Measurements from ENCODE around the gene CA5A.
A peak's percentile ranks its signal among the peaks of the same experiment; 100 is the strongest.
"Not testable (repeated sequence)": the region's sequence is repeated elsewhere in the genome, so short reads cannot be mapped to it uniquely, and the experiment has no call there.

Gene CA5A

DNA sequence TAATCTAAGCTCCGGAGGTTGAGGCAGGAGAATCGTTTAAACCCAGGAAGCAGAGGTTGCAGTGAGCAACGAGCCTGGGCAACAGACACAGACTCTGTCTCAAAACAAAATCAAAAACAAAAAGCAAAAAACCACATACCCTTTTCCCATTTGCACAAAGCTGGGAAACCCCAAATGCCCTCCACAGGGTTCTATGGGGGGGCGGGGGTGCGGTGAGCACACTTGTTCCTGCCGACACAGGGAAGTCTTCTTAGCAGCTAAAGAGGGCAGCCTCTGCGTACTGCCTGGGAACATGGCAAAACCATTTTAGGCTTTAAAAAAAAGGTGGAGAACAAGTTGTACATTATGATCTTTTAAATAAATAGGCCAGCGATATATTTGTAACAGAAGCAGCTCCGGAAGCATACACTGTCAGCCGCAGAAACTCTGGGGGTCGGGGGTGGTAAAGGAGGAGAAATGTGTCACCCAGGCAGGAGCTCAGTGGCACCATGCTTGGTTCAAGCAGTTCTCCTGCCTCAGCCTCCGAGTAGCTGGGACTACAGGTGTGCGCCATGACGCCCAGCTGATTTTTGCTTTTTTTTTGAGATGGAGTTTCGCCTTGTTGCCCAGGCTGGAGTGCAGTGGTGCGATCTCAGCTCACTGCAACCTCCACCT is 70.3 kb downstream of the CA5A start:
- DNase-seq (ENCODE audit: low read depth): not testable (repeated sequence)

DNA sequence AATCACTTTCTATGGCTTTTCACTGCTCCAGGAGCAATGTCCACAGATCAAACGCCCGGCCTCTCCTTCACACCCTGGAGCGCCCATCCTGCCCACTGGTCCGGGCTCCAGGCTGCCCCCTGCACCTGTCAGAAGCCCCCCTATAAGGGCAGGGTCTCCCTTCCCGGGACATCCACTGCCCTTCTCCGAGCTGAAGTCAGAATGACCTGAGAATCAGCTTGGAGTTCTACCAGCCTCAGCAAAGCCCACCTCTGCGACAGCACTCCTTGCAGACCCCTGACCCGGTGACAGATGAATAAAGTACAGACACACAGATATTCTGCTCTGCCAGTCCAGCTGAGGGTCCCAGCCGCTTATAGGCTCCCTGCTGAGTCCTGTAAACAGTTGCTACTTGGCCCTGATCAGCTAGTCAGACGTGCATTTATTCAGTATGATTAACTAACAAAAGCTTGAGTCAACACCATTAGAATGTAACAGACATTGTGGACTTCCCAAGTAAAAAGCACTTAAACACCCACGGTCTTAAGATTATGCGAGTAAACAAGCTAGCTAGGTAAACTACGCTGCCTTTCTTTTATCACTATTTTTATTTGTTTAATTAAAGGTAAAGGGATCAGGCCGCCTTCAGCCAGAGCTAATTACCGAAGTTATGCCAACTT is 71.9 kb downstream of the CA5A start:
- DNase-seq (ENCODE audit: low read depth): no peak

DNA sequence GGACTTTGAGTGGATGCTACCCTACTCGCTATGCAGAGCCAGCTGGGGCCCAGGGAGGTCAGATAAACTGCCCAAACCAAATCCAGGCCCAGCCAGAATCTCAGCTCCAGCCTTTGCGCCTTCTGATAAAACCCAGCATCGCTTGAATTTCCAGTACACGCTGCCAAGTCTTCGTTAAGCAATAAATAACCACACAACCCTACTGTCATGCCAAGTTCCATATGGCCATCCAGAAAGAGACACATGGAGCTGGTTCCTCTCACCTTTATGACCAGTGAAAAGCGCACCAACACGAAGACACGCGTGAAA is 73.0 kb downstream of the CA5A start:
- not testable (repeated sequence) for DNase-seq (ENCODE audit: low read depth)

DNA sequence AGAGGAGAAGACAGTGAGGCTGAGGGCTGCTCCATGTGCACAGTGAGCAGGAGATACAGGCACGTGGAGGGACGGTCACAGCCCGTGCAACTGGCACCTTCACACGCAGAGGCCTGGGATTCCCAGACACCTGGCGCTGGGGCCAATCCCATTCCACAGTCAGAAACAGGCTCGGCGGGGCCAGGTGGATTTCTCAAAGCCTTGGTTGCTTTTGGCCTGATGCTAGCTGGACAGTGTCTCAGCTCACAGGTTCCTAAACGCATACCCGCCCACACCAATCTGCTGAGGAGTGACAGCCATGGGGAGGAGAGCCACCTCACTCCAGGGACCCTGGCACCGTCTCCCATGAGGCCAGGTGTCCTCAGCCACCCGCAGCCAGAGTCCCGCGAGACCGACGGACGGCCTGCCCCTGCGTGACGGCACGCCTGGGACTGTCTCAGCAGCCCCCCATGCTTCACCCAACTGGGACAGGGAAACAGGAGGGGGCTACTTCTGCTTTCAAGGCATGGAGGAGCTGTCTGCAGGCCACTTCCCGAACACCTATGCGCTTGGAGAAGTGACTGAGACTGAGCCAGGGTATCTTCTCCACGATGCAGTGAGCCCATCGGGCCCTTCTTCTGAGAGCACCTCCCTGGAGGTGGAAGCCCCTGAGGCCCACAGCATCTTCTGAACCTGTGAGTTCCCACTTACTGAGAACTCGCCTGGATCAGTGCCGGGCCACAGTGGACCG is 73.6 kb downstream of the CA5A start:
- not testable (repeated sequence) for DNase-seq (ENCODE audit: low read depth)

DNA sequence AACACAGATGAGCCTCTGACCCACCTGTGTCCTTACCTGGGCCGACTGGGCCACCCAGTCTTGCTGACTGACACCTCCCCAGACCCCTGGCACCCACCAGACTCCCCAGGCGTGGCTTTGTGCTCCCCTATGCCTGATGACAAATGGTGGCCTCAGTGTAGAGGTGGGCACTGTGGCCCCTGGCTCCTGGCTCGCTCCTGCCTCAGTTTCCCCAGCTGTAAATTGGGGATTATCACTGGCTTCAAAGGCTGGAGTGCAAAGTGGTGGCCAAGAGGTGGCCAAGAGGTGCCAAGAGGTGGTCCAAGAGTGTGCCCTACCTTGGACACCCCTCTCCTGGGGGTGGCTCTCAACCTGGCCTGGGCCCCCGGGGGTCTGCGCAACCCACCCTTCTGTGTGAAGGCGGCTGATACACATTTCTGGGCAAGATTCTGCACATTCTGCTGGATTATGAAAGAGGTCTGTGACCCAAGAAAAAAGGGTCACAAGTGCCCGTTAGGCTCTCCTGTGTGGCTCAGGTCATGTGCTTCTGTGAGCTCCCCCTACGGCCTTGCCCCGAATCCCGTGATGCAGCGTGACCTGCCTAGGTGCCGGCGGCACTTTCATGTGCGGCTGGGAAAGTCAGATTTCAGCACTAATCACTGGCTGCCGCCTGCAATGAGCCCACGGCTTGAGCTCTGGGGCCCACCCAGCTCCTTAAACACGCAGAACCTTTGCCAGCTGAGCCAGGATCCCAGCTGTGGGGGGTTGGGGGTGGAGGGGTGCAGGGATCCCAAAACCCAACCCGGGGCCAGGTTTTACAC is 74.8 kb downstream of the CA5A start:
- not testable (repeated sequence) for DNase-seq (ENCODE audit: low read depth)

DNA sequence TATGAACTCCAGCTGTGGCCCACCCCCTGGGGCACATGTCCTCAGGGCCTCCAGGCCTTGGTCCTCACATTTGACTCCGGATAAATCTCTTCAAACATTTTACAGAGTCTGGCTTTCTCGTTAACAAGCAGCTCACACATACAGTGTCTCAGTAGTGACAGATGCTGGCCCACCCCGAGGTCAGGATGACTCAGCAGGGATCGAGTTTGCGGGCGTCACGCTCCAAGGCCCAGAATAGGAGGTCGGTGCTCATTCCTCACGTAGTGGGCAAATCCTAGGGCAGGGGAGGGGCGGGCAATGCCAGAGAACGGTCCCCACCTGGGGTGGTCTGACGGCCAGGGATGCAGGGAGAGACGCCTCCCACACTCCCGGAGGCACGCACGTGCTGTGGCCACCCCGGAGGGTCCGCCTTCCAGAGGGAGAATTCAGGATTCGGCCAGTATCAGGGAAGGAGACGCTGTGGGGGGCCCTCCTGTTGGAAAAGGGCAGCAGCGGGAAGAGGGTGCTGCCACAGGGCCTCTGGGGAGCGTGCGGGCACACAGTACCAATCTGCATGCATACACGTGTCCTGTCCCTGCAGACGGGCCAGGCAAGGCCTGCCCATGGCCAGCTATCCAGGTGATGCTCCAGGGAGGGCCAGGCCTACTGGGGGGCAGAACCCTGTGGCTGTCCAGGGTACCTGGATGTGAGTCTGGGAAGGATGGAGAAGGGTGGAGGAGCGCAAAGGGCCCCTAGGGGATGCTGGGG is 75.6 kb downstream of the CA5A start:
- peak; percentile 37 for DNase-seq (ENCODE audit: low read depth)

DNA sequence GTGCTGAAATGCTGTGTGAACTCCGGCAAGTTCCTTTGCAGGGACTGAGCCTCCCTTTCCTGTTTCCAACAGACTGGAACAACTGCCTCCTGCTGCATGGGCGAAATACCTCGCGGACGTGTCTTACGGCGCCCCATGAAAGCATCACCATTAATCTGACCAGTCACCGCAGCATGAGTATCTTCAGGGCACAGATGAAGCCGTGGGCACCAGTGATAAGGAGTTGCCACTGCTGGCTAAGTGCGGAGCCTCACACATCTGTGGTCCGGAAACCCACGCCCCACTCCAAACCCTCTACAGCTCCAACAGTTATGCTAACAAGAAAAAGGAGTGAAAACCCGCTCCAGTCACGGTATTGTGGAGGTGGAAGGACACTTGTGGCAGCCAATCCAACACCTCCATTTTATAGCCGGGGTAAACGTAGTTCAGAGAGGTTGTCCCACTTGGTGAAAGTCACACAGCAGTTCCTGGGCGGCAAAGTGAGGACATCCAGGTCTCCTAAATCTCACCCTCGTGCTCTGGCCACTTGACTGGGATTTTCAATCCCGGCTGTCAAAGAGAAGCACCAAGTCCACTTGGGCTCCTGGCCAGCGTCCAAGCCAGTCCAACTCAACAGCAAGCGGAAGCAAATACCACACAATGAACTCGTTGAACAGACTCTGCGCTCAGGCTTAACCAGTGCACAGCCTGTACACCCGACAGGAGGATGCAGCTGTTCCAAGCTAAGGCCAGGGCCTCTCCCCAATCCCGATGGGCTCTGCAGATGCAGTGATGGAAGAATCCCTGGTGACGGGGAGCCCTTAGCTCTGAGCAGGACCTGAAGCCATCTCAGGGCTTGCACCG is 78.0 kb downstream of the CA5A start:
- not testable (repeated sequence) for DNase-seq (ENCODE audit: low read depth)

DNA sequence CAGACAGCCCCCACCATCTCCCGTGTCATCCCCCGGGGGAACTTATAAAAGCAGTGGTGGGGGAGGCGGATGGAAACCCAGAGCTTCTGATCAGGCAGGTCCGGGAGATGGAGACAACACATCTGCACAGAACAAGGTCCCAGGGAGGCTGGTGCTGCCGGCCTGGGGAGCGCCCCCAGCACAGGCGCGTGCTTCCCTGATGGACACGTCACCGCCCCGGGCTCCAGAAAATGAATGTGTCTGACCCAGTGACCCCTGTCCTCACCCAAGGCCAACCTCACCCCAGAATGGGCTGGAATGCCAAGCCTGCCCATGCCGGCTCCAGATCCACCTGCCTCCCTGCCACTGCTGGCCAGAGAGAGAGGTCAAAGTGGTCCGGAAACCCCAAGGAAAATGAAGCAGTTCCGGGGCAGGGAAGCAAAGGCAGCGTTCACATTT is 79.5 kb downstream of the CA5A start:
- no peak for DNase-seq (ENCODE audit: low read depth)

DNA sequence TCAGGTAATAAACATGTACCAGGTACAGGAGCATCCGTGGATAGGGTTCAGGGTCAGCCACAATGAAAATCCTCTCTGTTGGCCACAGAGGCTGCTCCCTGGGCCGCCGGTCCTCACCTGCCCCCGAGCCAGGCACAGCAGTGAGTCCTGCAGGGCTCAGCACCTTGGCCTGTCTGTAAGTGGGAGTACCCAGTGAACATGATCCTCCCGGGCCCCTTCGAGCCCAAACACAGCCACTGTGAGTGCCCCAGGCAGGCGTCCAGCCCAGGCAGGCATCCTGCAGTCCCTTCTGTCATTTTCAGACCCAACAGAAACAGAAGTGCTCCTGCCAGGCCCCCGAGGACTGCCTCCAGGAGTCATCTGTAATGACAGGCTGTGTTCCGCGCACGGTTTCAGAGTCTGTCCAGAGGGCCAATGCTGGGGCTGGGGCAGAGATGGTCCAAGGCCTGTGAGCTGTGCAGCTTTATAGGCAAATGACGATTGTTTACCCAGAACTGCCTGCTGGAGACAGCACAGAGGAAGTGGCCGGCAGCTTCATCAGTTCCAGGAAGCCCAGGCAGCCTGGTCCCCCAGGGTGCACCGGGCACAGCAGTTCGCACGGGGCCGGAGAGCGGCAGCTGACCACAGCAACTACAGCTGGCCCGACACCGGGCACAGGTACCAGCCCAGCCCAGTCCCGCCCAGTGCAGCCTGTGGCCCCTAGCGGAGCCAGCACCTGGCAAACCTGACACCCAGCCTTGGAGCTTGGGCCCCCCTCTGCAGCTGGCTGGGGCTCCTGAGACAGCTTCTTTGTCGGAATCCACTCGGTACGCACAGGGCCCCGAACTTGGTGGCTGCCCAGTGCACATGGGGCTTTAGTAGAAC is 80.2 kb downstream of the CA5A start:
- DNase-seq (ENCODE audit: low read depth): no peak

DNA sequence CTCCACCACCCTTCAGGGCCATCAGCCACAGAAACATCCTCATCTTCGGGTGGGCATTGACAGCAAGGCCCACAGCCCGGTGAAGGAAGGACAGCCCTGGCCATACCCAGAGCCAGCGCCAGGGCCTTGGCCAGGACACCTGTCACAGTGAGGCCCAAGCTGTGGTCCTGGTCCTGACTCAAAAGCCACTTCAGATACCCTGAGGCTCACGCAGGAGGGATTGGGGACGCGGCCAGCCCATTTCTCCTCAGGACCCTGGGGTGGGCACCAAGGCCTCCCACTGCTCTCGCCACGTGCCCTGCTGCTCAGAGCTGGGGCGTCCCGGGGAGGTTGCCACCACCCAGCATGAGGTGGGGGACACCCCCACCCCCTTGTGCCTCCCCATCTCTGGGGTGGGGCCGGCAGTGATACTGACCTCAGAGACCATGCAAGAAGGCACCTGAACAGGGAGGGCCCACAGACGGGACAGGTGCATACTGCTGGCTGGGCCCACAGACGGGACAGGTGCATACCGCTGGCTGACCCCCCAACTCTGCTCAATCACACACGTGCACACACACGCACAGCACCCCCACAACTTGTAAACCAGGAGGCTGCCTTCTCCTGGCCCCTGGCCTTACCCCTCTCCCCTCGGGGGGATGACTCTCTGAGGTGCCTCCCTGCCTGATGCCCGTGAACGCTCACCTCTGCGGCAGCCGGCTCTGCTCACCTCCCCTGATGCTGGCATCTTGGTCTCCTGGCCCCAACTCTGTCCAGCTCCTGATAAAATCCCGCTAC is 81.2 kb downstream of the CA5A start:
- DNase-seq (ENCODE audit: low read depth): no peak

DNA sequence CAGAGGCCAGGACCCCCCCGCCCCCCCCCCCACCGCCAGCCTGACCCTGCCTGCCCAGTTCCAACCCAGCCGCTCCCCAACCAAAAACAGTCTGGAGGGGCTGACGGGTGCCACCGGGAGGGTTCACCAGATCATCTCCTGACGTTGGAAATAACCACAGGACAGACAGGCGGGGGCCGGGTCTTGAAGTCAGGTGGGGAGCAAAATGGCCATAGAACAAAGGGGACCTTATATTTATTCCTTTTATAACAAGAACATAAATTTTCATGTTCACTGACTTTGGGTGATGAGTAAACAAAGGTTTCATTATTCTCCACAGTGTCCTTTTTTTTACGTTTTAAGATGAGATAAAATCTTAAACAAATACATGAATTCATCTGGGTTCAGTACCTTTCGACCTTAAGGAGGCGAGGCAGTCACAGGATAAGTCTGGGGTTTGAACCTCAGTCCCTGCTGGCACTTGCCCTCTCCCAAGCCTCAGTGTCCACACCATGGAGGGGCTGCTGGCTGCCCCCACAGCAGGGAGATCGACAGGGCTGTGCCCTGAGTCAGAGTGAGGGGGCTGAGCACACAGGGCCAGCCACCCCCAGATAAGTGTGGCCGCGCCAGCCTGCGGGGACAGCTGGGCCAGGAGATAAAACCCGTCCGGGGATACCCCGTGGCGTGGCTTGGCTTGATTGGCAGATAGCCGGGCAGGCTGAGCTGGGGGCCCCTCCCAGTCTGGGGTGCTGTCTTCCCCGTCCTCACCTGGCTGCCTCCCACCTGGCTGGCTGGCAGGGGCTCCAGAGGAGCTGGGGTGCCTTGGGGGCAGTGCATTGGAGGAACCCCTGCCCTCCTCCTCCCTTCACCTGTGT is 82.0 kb downstream of the CA5A start:
- DNase-seq (ENCODE audit: low read depth): no peak

DNA sequence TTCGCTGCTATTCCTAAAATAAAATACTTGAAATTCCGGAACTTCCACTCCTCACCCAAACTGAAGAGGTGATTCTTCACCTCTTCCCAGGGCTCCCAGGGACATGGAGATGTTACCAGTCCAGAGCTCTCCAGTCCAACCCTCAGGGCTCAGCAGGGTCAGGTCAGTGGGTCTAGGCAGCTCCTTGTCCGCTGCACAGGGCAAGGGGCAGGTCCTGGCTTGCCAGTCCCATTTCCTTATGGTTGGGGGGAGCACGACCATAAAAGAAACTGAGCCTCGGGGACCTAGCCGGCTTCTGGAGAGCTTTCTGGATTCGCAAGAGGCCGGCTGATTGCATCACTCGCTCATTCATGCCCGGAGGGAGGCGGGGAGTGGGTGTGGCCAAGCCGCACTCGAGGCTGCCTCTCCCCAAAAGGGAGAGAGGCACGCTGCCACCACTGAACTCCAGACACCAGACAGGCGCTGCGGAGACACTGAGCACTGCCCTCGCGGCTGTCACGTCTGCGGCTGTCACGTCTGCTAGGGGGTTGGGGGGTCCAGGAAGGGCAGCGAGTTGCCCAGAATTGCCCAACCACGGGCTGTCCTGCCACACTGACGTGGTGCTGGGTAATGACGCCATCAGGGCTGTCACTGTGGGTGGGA is 82.8 kb downstream of the CA5A start:
- peak; percentile 83 for DNase-seq (ENCODE audit: low read depth)

DNA sequence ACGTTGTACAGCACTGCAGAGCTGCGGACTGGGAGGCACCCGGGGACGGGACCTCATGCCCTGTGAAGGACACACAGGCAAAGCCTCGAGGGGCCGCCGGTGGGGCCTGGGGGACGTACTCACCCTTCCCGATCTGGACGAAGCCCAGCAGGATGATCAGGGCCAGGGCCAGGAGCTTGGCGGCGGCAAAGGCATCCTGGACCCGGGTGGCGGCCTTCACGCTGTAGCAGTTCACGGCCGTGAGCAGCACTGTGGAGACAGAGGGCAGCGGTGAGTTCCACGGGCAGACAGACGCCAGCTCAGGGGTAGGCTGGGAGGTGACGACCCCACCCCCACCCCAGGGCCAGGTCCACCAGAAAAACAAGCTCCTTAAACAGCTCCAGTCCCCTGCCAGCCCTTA is 84.7 kb downstream of the CA5A start:
- DNase-seq (ENCODE audit: low read depth): no peak

DNA sequence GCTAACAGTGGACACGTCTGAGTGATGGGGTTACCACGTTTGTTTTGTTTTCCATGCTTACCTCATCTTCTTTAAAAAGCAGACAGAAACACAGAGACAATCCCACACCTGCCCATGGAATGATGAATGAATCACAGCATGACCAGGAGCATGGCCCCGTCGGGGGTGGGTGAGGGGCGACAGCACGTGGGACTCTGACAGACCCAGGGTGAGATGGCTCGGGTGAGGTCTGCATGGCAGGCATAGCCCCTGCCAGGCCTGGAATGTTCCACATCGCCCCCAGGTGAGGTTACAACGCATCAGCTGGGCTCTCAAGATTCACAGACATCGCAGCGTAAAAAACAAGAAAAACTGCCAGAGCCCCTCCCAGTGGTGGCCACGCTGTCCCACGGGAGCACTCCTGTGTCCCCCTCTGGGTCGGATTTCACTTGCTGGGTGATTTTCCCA is 85.2 kb downstream of the CA5A start:
- DNase-seq (ENCODE audit: low read depth): no peak

DNA sequence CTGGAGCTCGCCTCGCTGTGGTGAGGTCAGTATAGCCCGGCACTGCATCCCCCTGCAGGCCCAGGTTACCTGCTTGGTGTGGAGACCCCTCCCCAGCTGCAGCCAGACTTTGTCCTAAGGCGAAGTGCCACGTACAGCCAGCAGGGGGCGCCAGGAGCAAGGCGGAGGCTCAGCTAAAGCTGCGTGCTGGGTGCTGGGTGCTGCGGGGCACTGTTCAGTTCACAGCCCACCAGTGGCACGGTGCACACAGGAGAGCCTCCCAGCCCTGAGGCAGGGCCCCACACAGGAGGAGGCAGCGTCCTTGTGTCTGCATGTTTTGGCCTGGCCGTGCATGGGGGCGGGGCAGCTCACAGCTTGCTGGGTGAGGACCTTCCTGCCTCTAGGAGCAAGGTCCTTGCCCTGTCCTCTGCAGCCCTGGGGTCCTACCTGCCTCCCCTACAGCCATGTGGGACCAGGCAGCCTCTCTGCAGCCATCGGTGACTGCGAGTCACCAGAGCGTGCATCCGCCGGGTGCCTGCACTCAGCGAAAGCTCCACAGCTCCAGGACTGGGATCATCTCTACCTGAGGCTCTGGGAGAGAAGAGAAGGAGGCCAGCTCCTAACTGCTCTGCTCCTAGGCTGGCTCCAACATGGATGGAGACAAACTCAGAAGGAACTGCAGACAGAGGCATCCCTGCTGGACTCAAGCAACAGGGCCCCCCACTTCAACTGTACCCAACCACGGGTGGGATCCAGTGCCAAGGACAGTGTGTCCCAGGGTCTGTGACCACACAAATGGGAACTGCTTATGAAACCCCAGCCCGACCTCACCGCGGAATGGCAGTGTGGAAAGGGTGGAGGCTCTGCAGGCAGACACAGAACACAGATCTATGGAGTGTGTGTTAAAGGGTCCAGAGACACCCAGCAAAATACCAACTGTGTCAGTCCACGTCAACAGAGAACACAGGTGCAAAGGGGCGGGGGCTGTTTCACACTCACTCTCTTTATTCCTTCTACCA is 86.0 kb downstream of the CA5A start:
- no peak for DNase-seq (ENCODE audit: low read depth)

DNA sequence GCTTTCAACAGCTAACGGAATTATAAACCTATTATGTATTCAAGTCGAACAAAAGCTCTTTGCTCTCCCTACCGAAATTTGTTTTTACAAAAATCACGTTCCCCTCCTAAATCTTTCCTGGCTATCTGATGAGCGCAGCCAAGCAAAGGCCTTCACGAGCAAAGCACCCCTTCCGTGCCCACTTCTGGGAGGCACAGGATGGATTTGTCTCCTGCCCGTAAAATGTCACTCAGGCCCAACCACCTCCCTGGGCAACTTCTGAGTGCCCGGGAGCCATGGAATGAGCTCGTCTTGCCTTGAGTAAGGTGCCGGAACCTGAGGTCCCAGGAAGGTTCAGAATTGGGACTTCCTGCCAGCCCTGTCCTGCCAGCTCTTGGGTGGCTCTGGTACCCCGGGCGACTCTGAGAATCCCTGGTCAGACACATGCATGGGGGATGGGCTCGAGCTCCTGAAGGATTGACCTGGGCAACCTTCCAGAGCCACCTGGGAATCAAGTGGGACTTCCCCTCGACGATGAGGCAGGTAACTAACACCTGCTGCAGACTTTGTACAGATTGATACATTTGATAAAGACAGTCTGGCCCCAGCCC is 86.8 kb downstream of the CA5A start:
- no peak for DNase-seq (ENCODE audit: low read depth)
